Measurements from ENCODE around the gene NVL.

Gene NVL

DNA sequence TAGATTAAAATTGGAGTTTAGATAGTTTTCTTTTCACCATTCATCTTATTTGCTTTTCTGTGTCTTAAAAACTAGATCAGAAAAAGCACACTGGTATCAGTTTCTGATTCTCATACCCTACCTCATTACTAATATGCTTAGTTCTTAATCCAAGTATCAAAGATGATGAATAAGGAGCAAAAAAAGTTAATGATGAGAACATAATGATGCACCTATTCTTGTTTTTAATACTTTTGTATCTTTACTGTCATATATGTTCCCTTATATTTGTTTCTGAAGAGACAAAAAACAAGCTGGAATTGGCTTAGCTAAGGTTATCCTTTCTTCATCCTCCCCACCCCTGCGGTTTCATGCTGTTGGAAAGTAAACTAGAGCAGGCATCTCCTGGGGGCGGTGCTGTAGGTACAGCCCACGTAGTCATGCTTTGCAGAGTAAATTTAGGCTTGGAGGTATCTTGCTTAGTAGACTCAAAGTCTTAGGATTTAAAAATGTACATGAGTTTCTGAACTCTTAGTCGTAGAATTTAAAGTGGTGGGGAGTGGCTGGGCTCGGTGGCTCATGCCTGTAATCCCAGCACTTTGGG is 43.1 kb upstream of the NVL start:
- no peak overlapping the region for H4K8ac ChIP-seq (ENCODE audit: low read depth, low read length)
- H2AK5ac ChIP-seq (ENCODE audit: low read depth, low read length): no peak overlapping the region
- no peak overlapping the region for H4K91ac ChIP-seq (ENCODE audit: low read depth, low read length, poor library complexity)
- no peak overlapping the region for H3K9ac ChIP-seq (ENCODE audit: low read depth, low read length, poor library complexity)
- H3K14ac ChIP-seq (ENCODE audit: low read length): no peak overlapping the region
- peaks cover 20 to 96% of the 10 kb centered on the region in 2 donors for H3K36me3 ChIP-seq (replicated peaks in 1 of 2; ENCODE audit: control insufficient read depth in 2 of 2, insufficient read depth in 2 of 2, low read length in 2 of 2)
- no peak overlapping the region for H2BK120ac ChIP-seq (ENCODE audit: low read depth, low read length)
- no peak overlapping the region for H3K27ac ChIP-seq (replicated peaks; ENCODE audit: low read length)
- no peaks in the 10 kb centered on the region for H3K27me3 ChIP-seq (ENCODE audit: control insufficient read depth in 3 of 3, insufficient read depth in 3 of 3, low read depth in 1 of 3, low read length in 3 of 3)
- H3K4ac ChIP-seq (ENCODE audit: low read length): no peak overlapping the region
- no peaks in the 10 kb centered on the region for H3K79me1 ChIP-seq (ENCODE audit: low read depth, low read length)
- no CpG with 5 or more reads among the region's 5 CpGs for WGBS, 2 donors (ENCODE audit: extremely low coverage in 2 of 2, insufficient read length in 2 of 2, insufficient replicate concordance in 1 of 2)
- no peak overlapping the region for H3K4me3 ChIP-seq (ENCODE audit: low read length in 2 of 2)
- no peak overlapping the region for H2BK12ac ChIP-seq (ENCODE audit: low read length)
- no peak overlapping the region for H2BK15ac ChIP-seq (ENCODE audit: low read length)
- DNase-seq (ENCODE audit: low spot score): no peak
- H2AFZ ChIP-seq (ENCODE audit: low read length): no peak overlapping the region
- H3K4me1 ChIP-seq (ENCODE audit: control insufficient read depth in 2 of 2, insufficient read depth in 1 of 2, low read depth in 1 of 2, low read length in 2 of 2): no peaks in the 10 kb centered on the region
- no peak overlapping the region for H3K4me2 ChIP-seq (ENCODE audit: insufficient read depth, low read length, poor library complexity, severe bottlenecking)
- H3K18ac ChIP-seq (ENCODE audit: low read length): no peak overlapping the region
- no peaks in the 10 kb centered on the region for H3K9me3 ChIP-seq (replicated peaks in 1 of 2; ENCODE audit: control insufficient read depth in 2 of 2, insufficient read depth in 1 of 2, low read depth in 1 of 2, low read length in 2 of 2)
- no peak overlapping the region for H3K23ac ChIP-seq (ENCODE audit: low read depth, low read length, poor library complexity)
- H2BK5ac ChIP-seq (ENCODE audit: low read length): no peak overlapping the region

DNA sequence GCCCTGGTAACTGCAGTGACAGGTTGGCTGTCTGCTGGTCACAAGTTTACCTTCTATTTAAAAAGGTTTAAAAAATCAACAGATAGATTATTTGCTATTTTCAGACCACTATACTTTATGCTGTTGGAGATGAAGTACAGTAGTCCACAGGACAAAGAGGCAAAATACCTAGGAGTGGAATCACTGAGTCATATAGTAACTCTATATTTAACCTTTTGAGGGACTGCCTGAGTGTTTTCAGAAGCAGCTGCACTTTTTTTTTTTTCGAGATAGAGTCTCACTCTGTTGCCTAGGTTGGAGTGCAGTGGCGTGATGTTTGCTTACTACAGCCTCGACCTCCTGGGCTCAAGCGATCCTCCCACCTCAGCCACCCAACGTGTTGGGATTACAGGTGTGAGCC is 38.4 kb upstream of the NVL start:
- H3K4me2 ChIP-seq (ENCODE audit: insufficient read depth, low read length, poor library complexity, severe bottlenecking): no peak overlapping the region
- WGBS, 2 donors (ENCODE audit: extremely low coverage in 2 of 2, insufficient read length in 2 of 2, insufficient replicate concordance in 1 of 2): no CpG with 5 or more reads among the region's 5 CpGs
- H3K4me3 ChIP-seq (ENCODE audit: low read length in 2 of 2): no peak overlapping the region
- H4K91ac ChIP-seq (ENCODE audit: low read depth, low read length, poor library complexity): no peak overlapping the region
- no peak overlapping the region for H3K27ac ChIP-seq (replicated peaks; ENCODE audit: low read length)
- no peak overlapping the region for H3K9ac ChIP-seq (ENCODE audit: low read depth, low read length, poor library complexity)
- no peak overlapping the region for H2AFZ ChIP-seq (ENCODE audit: low read length)
- DNase-seq (ENCODE audit: low spot score): no peak
- H3K23ac ChIP-seq (ENCODE audit: low read depth, low read length, poor library complexity): no peak overlapping the region
- no peak overlapping the region for H2BK15ac ChIP-seq (ENCODE audit: low read length)
- no peak overlapping the region for H3K18ac ChIP-seq (ENCODE audit: low read length)
- H3K14ac ChIP-seq (ENCODE audit: low read length): no peak overlapping the region
- no peaks in the 10 kb centered on the region for H3K4me1 ChIP-seq (ENCODE audit: control insufficient read depth in 2 of 2, insufficient read depth in 1 of 2, low read depth in 1 of 2, low read length in 2 of 2)
- H2BK5ac ChIP-seq (ENCODE audit: low read length): no peak overlapping the region
- no peak overlapping the region for H2BK12ac ChIP-seq (ENCODE audit: low read length)
- H3K4ac ChIP-seq (ENCODE audit: low read length): no peak overlapping the region
- no peak overlapping the region for H2AK5ac ChIP-seq (ENCODE audit: low read depth, low read length)
- H2BK120ac ChIP-seq (ENCODE audit: low read depth, low read length): no peak overlapping the region
- no peaks in the 10 kb centered on the region for H3K27me3 ChIP-seq (ENCODE audit: control insufficient read depth in 3 of 3, insufficient read depth in 3 of 3, low read depth in 1 of 3, low read length in 3 of 3)
- peaks cover 0 to 2% of the 10 kb centered on the region in 2 donors for H3K9me3 ChIP-seq (replicated peaks in 1 of 2; ENCODE audit: control insufficient read depth in 2 of 2, insufficient read depth in 1 of 2, low read depth in 1 of 2, low read length in 2 of 2)
- peaks cover 2% of the 10 kb centered on the region for H3K79me1 ChIP-seq (ENCODE audit: low read depth, low read length)
- no peak overlapping the region for H4K8ac ChIP-seq (ENCODE audit: low read depth, low read length)
- H3K36me3 ChIP-seq (replicated peaks in 1 of 2; ENCODE audit: control insufficient read depth in 2 of 2, insufficient read depth in 2 of 2, low read length in 2 of 2): peaks cover 16 to 95% of the 10 kb centered on the region in 2 donors

DNA sequence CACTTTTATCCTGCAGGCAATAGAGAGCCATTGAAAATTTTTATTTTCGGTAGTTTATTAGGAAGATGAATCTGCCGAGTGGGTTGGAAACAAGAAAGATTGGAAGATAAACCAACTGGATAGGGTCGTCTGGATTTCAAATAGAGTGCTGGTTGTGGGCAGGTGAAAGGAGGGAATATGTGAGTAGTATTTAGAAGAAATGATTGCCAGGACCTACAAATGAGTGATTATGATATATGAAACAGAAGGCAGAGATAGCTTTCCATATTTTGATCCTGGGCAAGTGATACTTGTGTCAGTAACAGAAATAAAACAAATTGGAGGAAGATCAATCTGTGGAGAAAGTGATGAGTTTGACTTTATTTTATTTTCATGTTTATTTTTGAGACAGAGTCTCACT is 29.2 kb upstream of the NVL start:
- H3K4me3 ChIP-seq (ENCODE audit: low read length in 2 of 2): no peak overlapping the region
- H3K4ac ChIP-seq (ENCODE audit: low read length): no peak overlapping the region
- no peak overlapping the region for H3K18ac ChIP-seq (ENCODE audit: low read length)
- H3K79me1 ChIP-seq (ENCODE audit: low read depth, low read length): peaks cover 9% of the 10 kb centered on the region
- H3K23ac ChIP-seq (ENCODE audit: low read depth, low read length, poor library complexity): no peak overlapping the region
- H3K14ac ChIP-seq (ENCODE audit: low read length): no peak overlapping the region
- no peak overlapping the region for H3K9ac ChIP-seq (ENCODE audit: low read depth, low read length, poor library complexity)
- no peak overlapping the region for H2BK120ac ChIP-seq (ENCODE audit: low read depth, low read length)
- H3K27me3 ChIP-seq (ENCODE audit: control insufficient read depth in 3 of 3, insufficient read depth in 3 of 3, low read depth in 1 of 3, low read length in 3 of 3): no peaks in the 10 kb centered on the region
- peaks cover 0 to 39% of the 10 kb centered on the region in 2 donors for H3K36me3 ChIP-seq (replicated peaks in 1 of 2; ENCODE audit: control insufficient read depth in 2 of 2, insufficient read depth in 2 of 2, low read length in 2 of 2)
- H4K8ac ChIP-seq (ENCODE audit: low read depth, low read length): no peak overlapping the region
- no peak for DNase-seq (ENCODE audit: low spot score)
- peaks cover 2 to 6% of the 10 kb centered on the region in 2 donors for H3K4me1 ChIP-seq (ENCODE audit: control insufficient read depth in 2 of 2, insufficient read depth in 1 of 2, low read depth in 1 of 2, low read length in 2 of 2)
- no peak overlapping the region for H2BK5ac ChIP-seq (ENCODE audit: low read length)
- no peak overlapping the region for H4K91ac ChIP-seq (ENCODE audit: low read depth, low read length, poor library complexity)
- no peaks in the 10 kb centered on the region for H3K9me3 ChIP-seq (replicated peaks in 1 of 2; ENCODE audit: control insufficient read depth in 2 of 2, insufficient read depth in 1 of 2, low read depth in 1 of 2, low read length in 2 of 2)
- H2BK12ac ChIP-seq (ENCODE audit: low read length): no peak overlapping the region
- H2AK5ac ChIP-seq (ENCODE audit: low read depth, low read length): no peak overlapping the region
- no peak overlapping the region for H2AFZ ChIP-seq (ENCODE audit: low read length)
- H3K27ac ChIP-seq (replicated peaks; ENCODE audit: low read length): no peak overlapping the region
- no peak overlapping the region for H3K4me2 ChIP-seq (ENCODE audit: insufficient read depth, low read length, poor library complexity, severe bottlenecking)
- WGBS, 2 donors (ENCODE audit: extremely low coverage in 2 of 2, insufficient read length in 2 of 2, insufficient replicate concordance in 1 of 2): no CpG with 5 or more reads among the region's 3 CpGs
- no peak overlapping the region for H2BK15ac ChIP-seq (ENCODE audit: low read length)

DNA sequence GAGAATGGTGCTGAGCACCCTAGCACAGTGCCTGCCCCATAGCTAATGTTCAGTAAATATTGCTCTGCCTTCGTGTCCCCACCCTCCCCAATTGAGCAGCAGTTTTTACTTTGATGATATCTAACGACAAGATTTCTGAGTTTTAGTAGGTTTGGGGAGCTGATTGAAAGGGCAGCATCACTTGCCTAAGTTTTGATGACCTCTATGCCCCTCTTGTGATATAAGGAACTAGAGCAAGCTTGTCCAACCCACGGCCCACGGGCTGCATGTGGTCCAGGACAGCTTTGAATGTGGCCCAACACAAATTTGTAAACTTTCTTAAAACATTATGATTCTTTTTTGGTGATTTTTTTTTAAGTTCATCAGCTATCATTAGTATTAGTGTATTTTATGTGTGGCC is 28.3 kb upstream of the NVL start:
- no peak overlapping the region for H2AK5ac ChIP-seq (ENCODE audit: low read depth, low read length)
- H3K23ac ChIP-seq (ENCODE audit: low read depth, low read length, poor library complexity): no peak overlapping the region
- no peaks in the 10 kb centered on the region for H3K27me3 ChIP-seq (ENCODE audit: control insufficient read depth in 3 of 3, insufficient read depth in 3 of 3, low read depth in 1 of 3, low read length in 3 of 3)
- no CpG with 5 or more reads among the region's 4 CpGs for WGBS, 2 donors (ENCODE audit: extremely low coverage in 2 of 2, insufficient read length in 2 of 2, insufficient replicate concordance in 1 of 2)
- no peak overlapping the region for H3K27ac ChIP-seq (replicated peaks; ENCODE audit: low read length)
- peak overlapping the region in 1 of 2 donors; percentile 64 for H3K4me3 ChIP-seq (ENCODE audit: low read length in 2 of 2)
- H3K9ac ChIP-seq (ENCODE audit: low read depth, low read length, poor library complexity): no peak overlapping the region
- H3K79me1 ChIP-seq (ENCODE audit: low read depth, low read length): peaks cover 9% of the 10 kb centered on the region
- H2BK120ac ChIP-seq (ENCODE audit: low read depth, low read length): no peak overlapping the region
- peaks cover 0 to 29% of the 10 kb centered on the region in 2 donors for H3K36me3 ChIP-seq (replicated peaks in 1 of 2; ENCODE audit: control insufficient read depth in 2 of 2, insufficient read depth in 2 of 2, low read length in 2 of 2)
- H2BK12ac ChIP-seq (ENCODE audit: low read length): no peak overlapping the region
- no peaks in the 10 kb centered on the region for H3K9me3 ChIP-seq (replicated peaks in 1 of 2; ENCODE audit: control insufficient read depth in 2 of 2, insufficient read depth in 1 of 2, low read depth in 1 of 2, low read length in 2 of 2)
- peaks cover 2 to 6% of the 10 kb centered on the region in 2 donors for H3K4me1 ChIP-seq (ENCODE audit: control insufficient read depth in 2 of 2, insufficient read depth in 1 of 2, low read depth in 1 of 2, low read length in 2 of 2)
- no peak overlapping the region for H4K8ac ChIP-seq (ENCODE audit: low read depth, low read length)
- H2BK15ac ChIP-seq (ENCODE audit: low read length): no peak overlapping the region
- no peak overlapping the region for H4K91ac ChIP-seq (ENCODE audit: low read depth, low read length, poor library complexity)
- H3K14ac ChIP-seq (ENCODE audit: low read length): no peak overlapping the region
- peak overlapping the region; percentile 27 for H3K4me2 ChIP-seq (ENCODE audit: insufficient read depth, low read length, poor library complexity, severe bottlenecking)
- no peak overlapping the region for H2BK5ac ChIP-seq (ENCODE audit: low read length)
- H3K4ac ChIP-seq (ENCODE audit: low read length): no peak overlapping the region
- H3K18ac ChIP-seq (ENCODE audit: low read length): no peak overlapping the region
- no peak for DNase-seq (ENCODE audit: low spot score)
- no peak overlapping the region for H2AFZ ChIP-seq (ENCODE audit: low read length)

All from neuronal stem cell (in vitro differentiated cells).